ENCODE data around the gene CYP2A13.

GRCh38 chr19:41111296-41111695 lies 23.0 kb downstream of the CYP2A13 start:
- TF ChIP-seq POLR2AphosphoS5 (IDR thresholded peaks at IDR 0.05; ENCODE audit: borderline replicate concordance, low read depth, low read length) (no peak), EZH2 (IDR thresholded peaks at IDR 0.05) (no peak)

Measured in SK-N-MC (cell line).